PC-3 (cell line): ENCODE measurements around the gene DDIT4L. TPM values are rescaled to one million over a fixed set of nuclear protein-coding genes. Genes with fewer than 3 reads are reported as not detected.

Experiments used
- ATAC-seq: fragments of 200-7000 bp; cut with Tn5 transposase; 2 replicates; pipeline ENCODE4 v1.9.1; 2020; ENCODE audit warnings: mild to moderate bottlenecking, moderate library complexity
- BruUV-seq: library from RNA; stranded (reverse); fragments of 400-500 nt; replicated peaks from 2 replicates; lab custom pipeline; 2021; lab: Mats Ljungman, UMichigan
- CTCF ChIA-PET: fragments of 300-600 bp; sonication (Branson Sonifier 250); formaldehyde crosslinking; loops from one replicate; lab custom pipeline; 2022; ENCODE audit warnings: antibody characterized with exemption; lab: Charles Lee
- POLR2A ChIA-PET: fragments of 300-600 bp; sonication (Branson Sonifier 250); formaldehyde crosslinking; loops from one replicate; lab custom pipeline; 2022; ENCODE audit warnings: antibody characterized with exemption; ENCODE audit not compliant: unreplicated experiment; lab: Charles Lee
- DNase-seq: peaks from one replicate; pipeline ENCODE4 v3.0.0-alpha.2; 2015
- H2AFZ ChIP-seq: fragments of 300-600 bp; sonication (generic); 2 replicates; pipeline ENCODE4 v1.6.0; 2016; ENCODE audit warnings: antibody characterized with exemption, low read length
- H3F3A ChIP-seq: fragments of 300-600 bp; sonication (generic); one replicate; pipeline ENCODE4 v1.6.0; 2017; ENCODE audit warnings: antibody characterized with exemption, low read length, control low read depth, mild to moderate bottlenecking; ENCODE audit not compliant: unreplicated experiment
- H3K27ac ChIP-seq: fragments of 300-600 bp; sonication (generic); 2 replicates; pipeline ENCODE4 v1.5.1; 2016; ENCODE audit warnings: mild to moderate bottlenecking, low read length
- H3K27me3 ChIP-seq: fragments of 300-600 bp; sonication (generic); 2 replicates; pipeline ENCODE4 v1.6.1; 2016; ENCODE audit warnings: low read length, mixed read lengths
- H3K36me3 ChIP-seq: fragments of 300-600 bp; sonication (generic); 2 replicates; pipeline ENCODE4 v1.6.1; 2016; ENCODE audit warnings: low read depth, mixed run types, low read length, mixed read lengths
- H3K4me1 ChIP-seq: fragments of 300-600 bp; sonication (generic); 2 replicates; pipeline ENCODE4 v1.5.1; 2016; ENCODE audit warnings: low read length; ENCODE audit not compliant: insufficient read depth
- H3K4me2 ChIP-seq: fragments of 300-600 bp; sonication (generic); 2 replicates; pipeline ENCODE4 v1.6.0; 2016; ENCODE audit warnings: low read length
- H3K4me3 ChIP-seq: fragments of 300-600 bp; sonication (generic); 2 replicates; pipeline ENCODE4 v1.5.1; 2016; ENCODE audit warnings: mild to moderate bottlenecking, low read length, mixed read lengths
- H3K79me2 ChIP-seq: fragments of 300-600 bp; sonication (generic); 2 replicates; pipeline ENCODE4 v1.6.1; 2017; ENCODE audit warnings: low read length, mixed read lengths
- H3K9ac ChIP-seq: fragments of 300-600 bp; sonication (generic); 2 replicates; pipeline ENCODE4 v1.6.0; 2016; ENCODE audit warnings: mild to moderate bottlenecking, low read length
- H3K9me2 ChIP-seq: fragments of 300-600 bp; sonication (generic); replicated peaks from 2 replicates; pipeline ENCODE4 v1.6.1; 2016; ENCODE audit warnings: mixed run types, low read length, mixed read lengths
- H3K9me3 ChIP-seq: fragments of 300-600 bp; sonication (generic); 2 replicates; pipeline ENCODE4 v1.6.1; 2016; ENCODE audit warnings: low read length, mixed read lengths
- H4K20me1 ChIP-seq: fragments of 300-600 bp; sonication (generic); 2 replicates; pipeline ENCODE4 v1.6.1; 2016; ENCODE audit warnings: low read length, mixed read lengths
- CTCF ChIP-seq: fragments of 300-600 bp; sonication (generic); conservative IDR thresholded peaks from 2 replicates; pipeline ENCODE4 v1.5.1; 2017; ENCODE audit warnings: antibody characterized with exemption, low read depth, mild to moderate bottlenecking, low read length
- EZH2 ChIP-seq: fragments of 300-600 bp; sonication (generic); IDR thresholded peaks from one replicate; pipeline ENCODE4 v1.6.1; 2017; ENCODE audit warnings: antibody characterized with exemption, mild to moderate bottlenecking, low read length; ENCODE audit not compliant: unreplicated experiment
- EZH2phosphoT487 ChIP-seq: fragments of 300-600 bp; sonication (generic); IDR thresholded peaks from 2 replicates; pipeline ENCODE4 v1.6.1; 2018; ENCODE audit warnings: mild to moderate bottlenecking, antibody characterized with exemption, low read length, borderline replicate concordance
- intact Hi-C: fragments of 100-400 bp; cut with micrococcal nuclease; formaldehyde crosslinking; loops from 2 replicates; pipeline ENCODE4 v1.9.0; 2023
- total RNA-seq: library from RNA; depleted of rRNA; stranded (reverse); fragments of >200 nt; gene quantifications from 2 replicates; pipeline ENCODE4 v1.2.3, GENCODE V29; 2014

Gene DDIT4L
- total RNA-seq, 1 experiment from 2014 or later: not detected

GRCh38 chr4:100164808-100165760, 25.2 kb downstream of the DDIT4L start:
- ChIA-PET CTCF (no interaction called here), POLR2A (no interaction called here)
- Histone ChIP-seq H3F3A (no peaks in the 10 kb centered on the region), H3K9ac (no peak overlapping the region), H3K4me1 (no peaks in the 10 kb centered on the region), H3K27me3 (no peaks in the 10 kb centered on the region), H3K9me2 (no peaks in the 10 kb centered on the region), H2AFZ (no peak overlapping the region), H3K4me2 (no peak overlapping the region), H3K9me3 (no peaks in the 10 kb centered on the region), H3K79me2 (no peaks in the 10 kb centered on the region), H4K20me1 (no peaks in the 10 kb centered on the region), H3K27ac (no peak overlapping the region), H3K36me3 (no peaks in the 10 kb centered on the region), H3K4me3 (no peak overlapping the region)
- DNase-seq (no peak), ATAC-seq (no peak)
- intact Hi-C loops: no loop called here
- TF ChIP-seq EZH2phosphoT487 (no peak), CTCF (no peak), EZH2 (no peak)
- no TSS peak for BruUV-seq

GRCh38 chr4:100162027-100162685, 28.1 kb downstream of the DDIT4L start:
- ChIA-PET CTCF (no interaction called here), POLR2A (no interaction called here)
- Histone ChIP-seq H3F3A (no peaks in the 10 kb centered on the region), H3K9me2 (no peaks in the 10 kb centered on the region), H4K20me1 (no peaks in the 10 kb centered on the region), H3K27ac (no peak overlapping the region), H2AFZ (no peak overlapping the region), H3K9me3 (no peaks in the 10 kb centered on the region), H3K4me3 (no peak overlapping the region), H3K36me3 (no peaks in the 10 kb centered on the region), H3K9ac (no peak overlapping the region), H3K4me1 (no peaks in the 10 kb centered on the region), H3K4me2 (no peak overlapping the region), H3K27me3 (no peaks in the 10 kb centered on the region), H3K79me2 (no peaks in the 10 kb centered on the region)
- ATAC-seq: no peak
- DNase-seq: no peak
- intact Hi-C loops: no loop called here
- BruUV-seq: no TSS peak
- no peak for TF ChIP-seq EZH2
- no peak for TF ChIP-seq EZH2phosphoT487
- TF ChIP-seq CTCF: no peak

- Histone ChIP-seq H3K27ac (no peak overlapping the region), H3K27me3 (no peaks in the 10 kb centered on the region), H3K79me2 (no peaks in the 10 kb centered on the region), H2AFZ (no peak overlapping the region), H3K4me1 (no peaks in the 10 kb centered on the region), H3K4me2 (no peak overlapping the region), H3K9ac (no peak overlapping the region), H4K20me1 (no peaks in the 10 kb centered on the region), H3K36me3 (no peaks in the 10 kb centered on the region), H3K9me2 (no peaks in the 10 kb centered on the region), H3F3A (no peaks in the 10 kb centered on the region), H3K4me3 (no peak overlapping the region), H3K9me3 (no peaks in the 10 kb centered on the region)
- ATAC-seq (no peak), DNase-seq (peak; percentile 20)
- CTCF ChIA-PET: no interaction called here
- intact Hi-C loops: no loop called here
- no TSS peak for BruUV-seq
- TF ChIP-seq CTCF (no peak), EZH2phosphoT487 (no peak), EZH2 (no peak)
- POLR2A ChIA-PET: no interaction called here
These were observed 41.1 kb downstream of the DDIT4L start for GRCh38 chr4:100149190-100149589.
